IPS-15b (cell line): Measurements from ENCODE around the gene CPS1.

Experiments used
- H3K27me3 ChIP-seq: one replicate; pipeline ENCODE4 v1.6.1; 2013; ENCODE audit warnings: low read length; ENCODE audit not compliant: control insufficient read depth, insufficient read depth
- H3K36me3 ChIP-seq: one replicate; pipeline ENCODE4 v1.6.1; 2013; ENCODE audit warnings: low read length; ENCODE audit not compliant: control insufficient read depth, insufficient read depth
- H3K4me1 ChIP-seq: one replicate; pipeline ENCODE4 v1.6.1; 2013; ENCODE audit warnings: mild to moderate bottlenecking, low read length; ENCODE audit not compliant: control insufficient read depth, insufficient read depth
- H3K4me3 ChIP-seq: one replicate; pipeline ENCODE4 v1.5.1; 2013; ENCODE audit warnings: low read depth, low read length
- H3K9ac ChIP-seq: one replicate; pipeline ENCODE4 v1.6.1; 2013; ENCODE audit warnings: low read depth, mild to moderate bottlenecking, low read length
- H3K9me3 ChIP-seq: one replicate; pipeline ENCODE4 v1.6.1; 2013; ENCODE audit warnings: mild to moderate bottlenecking, low read length; ENCODE audit not compliant: control insufficient read depth, insufficient read depth

The CPS1 gene

GRCh38 chr2:210577263-210578071 is 21.1 kb downstream of the CPS1 start:
- Histone ChIP-seq H3K9me3 (no peaks in the 10 kb centered on the region), H3K27me3 (no peaks in the 10 kb centered on the region), H3K4me1 (no peaks in the 10 kb centered on the region), H3K36me3 (no peaks in the 10 kb centered on the region), H3K4me3 (no peak overlapping the region), H3K9ac (no peak overlapping the region)

- Histone ChIP-seq H3K9me3 (no peaks in the 10 kb centered on the region), H3K4me1 (no peaks in the 10 kb centered on the region), H3K9ac (no peak overlapping the region), H3K4me3 (no peak overlapping the region), H3K27me3 (no peaks in the 10 kb centered on the region), H3K36me3 (no peaks in the 10 kb centered on the region)
These were observed 28.4 kb downstream of the CPS1 start for GRCh38 chr2:210584834-210585233.

GRCh38 chr2:210586381-210586780 is 30.0 kb downstream of the CPS1 start:
- Histone ChIP-seq H3K4me3 (no peak overlapping the region), H3K9me3 (no peaks in the 10 kb centered on the region)

GRCh38 chr2:210591663-210592062 is 35.3 kb downstream of the CPS1 start:
- H3K27me3 ChIP-seq = no peaks in the 10 kb centered on the region
- no peak overlapping the region for H3K9ac ChIP-seq
- H3K4me1 ChIP-seq = no peaks in the 10 kb centered on the region
- no peaks in the 10 kb centered on the region for H3K9me3 ChIP-seq
- H3K36me3 ChIP-seq = no peaks in the 10 kb centered on the region
- H3K4me3 ChIP-seq = no peak overlapping the region

More at GRCh38 chr2:210586381-210586780, 30.0 kb downstream of the CPS1 start:
- H3K9ac ChIP-seq = no peak overlapping the region
- no peaks in the 10 kb centered on the region for H3K36me3 ChIP-seq
- no peaks in the 10 kb centered on the region for H3K27me3 ChIP-seq
- H3K4me1 ChIP-seq = no peaks in the 10 kb centered on the region

- Histone ChIP-seq H3K9ac (no peak overlapping the region), H3K36me3 (no peaks in the 10 kb centered on the region), H3K4me3 (no peak overlapping the region), H3K9me3 (no peaks in the 10 kb centered on the region), H3K27me3 (no peaks in the 10 kb centered on the region), H3K4me1 (no peaks in the 10 kb centered on the region)
These were observed 36.3 kb downstream of the CPS1 start for GRCh38 chr2:210592726-210593125.

DNA sequence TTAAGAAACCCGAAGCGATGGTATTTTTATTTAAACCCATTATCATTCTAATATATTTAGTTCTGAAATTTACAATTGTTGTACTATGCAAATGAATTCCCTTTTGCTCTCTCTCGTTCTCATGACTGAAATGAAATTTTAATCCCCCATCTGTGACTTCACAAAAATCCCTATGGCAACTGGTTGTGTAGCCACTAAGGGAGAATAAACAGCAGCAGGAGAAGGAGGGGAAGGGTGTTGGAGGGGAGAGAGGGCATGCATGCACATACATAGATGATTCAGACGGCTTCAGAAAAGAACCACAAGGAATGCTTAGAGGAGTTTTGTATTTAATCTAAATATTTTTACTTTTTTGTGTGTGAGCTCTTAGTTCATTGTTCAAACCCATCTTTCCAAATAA is 36.8 kb downstream of the CPS1 start:
- H3K27me3 ChIP-seq = no peaks in the 10 kb centered on the region
- H3K9me3 ChIP-seq = no peaks in the 10 kb centered on the region
- no peaks in the 10 kb centered on the region for H3K36me3 ChIP-seq
- no peak overlapping the region for H3K4me3 ChIP-seq
- no peak overlapping the region for H3K9ac ChIP-seq
- H3K4me1 ChIP-seq = no peaks in the 10 kb centered on the region

- no peaks in the 10 kb centered on the region for H3K36me3 ChIP-seq
- H3K9me3 ChIP-seq = no peaks in the 10 kb centered on the region
- no peaks in the 10 kb centered on the region for H3K27me3 ChIP-seq
- no peak overlapping the region for H3K4me3 ChIP-seq
- no peak overlapping the region for H3K9ac ChIP-seq
- no peaks in the 10 kb centered on the region for H3K4me1 ChIP-seq
These were observed 41.8 kb downstream of the CPS1 start for GRCh38 chr2:210598219-210598618.

GRCh38 chr2:210599476-210599875 is 43.1 kb downstream of the CPS1 start:
- H3K9me3 ChIP-seq = no peaks in the 10 kb centered on the region
- no peaks in the 10 kb centered on the region for H3K36me3 ChIP-seq
- no peaks in the 10 kb centered on the region for H3K4me1 ChIP-seq
- no peaks in the 10 kb centered on the region for H3K27me3 ChIP-seq
- H3K4me3 ChIP-seq = no peak overlapping the region
- no peak overlapping the region for H3K9ac ChIP-seq

DNA sequence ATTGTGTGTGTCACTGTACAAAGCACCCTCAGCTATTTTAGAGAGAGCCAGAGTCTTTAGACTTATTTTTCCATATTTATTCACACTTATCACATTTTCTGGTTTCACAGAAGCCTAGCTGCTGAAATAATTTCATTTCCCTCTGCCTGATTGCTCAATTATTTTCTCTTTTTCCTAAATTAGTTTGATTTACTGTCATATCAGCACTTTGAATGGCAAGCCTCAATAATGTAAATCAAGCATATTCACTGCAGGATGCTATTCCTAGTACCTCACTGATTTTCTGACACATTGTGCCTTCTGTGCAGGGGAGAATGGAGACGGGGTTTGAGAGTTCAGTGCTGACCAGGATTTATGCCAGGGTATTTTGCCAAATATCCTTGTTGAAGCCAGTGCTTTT is 48.3 kb downstream of the CPS1 start:
- no peaks in the 10 kb centered on the region for H3K36me3 ChIP-seq
- no peaks in the 10 kb centered on the region for H3K9me3 ChIP-seq
- no peak overlapping the region for H3K9ac ChIP-seq
- H3K27me3 ChIP-seq = no peaks in the 10 kb centered on the region
- H3K4me1 ChIP-seq = no peaks in the 10 kb centered on the region
- H3K4me3 ChIP-seq = no peak overlapping the region

DNA sequence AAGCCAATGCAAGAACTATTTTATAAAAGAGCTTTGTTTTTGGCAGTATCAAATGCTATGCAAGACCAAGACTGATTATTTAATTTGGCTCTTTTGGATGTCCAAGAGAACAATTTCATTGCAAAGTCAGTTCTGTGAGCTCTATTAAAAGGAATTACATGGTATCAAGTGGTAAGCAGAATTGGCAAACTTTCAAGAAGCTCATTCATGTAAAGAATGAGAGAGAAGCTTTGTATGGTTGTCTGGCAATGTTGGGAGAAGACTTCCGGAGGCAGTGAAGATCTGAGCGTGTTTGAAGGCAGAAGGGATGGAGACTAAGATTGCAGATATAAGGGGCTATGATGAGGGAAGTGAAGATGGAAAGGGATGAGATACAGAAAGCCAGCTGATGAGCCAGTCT is 49.6 kb downstream of the CPS1 start:
- no peaks in the 10 kb centered on the region for H3K27me3 ChIP-seq
- no peak overlapping the region for H3K4me3 ChIP-seq
- no peaks in the 10 kb centered on the region for H3K36me3 ChIP-seq
- H3K4me1 ChIP-seq = no peaks in the 10 kb centered on the region
- no peak overlapping the region for H3K9ac ChIP-seq
- H3K9me3 ChIP-seq = no peaks in the 10 kb centered on the region

- Histone ChIP-seq H3K4me1 (no peaks in the 10 kb centered on the region), H3K4me3 (no peak overlapping the region), H3K9ac (no peak overlapping the region), H3K36me3 (no peaks in the 10 kb centered on the region), H3K9me3 (no peaks in the 10 kb centered on the region), H3K27me3 (no peaks in the 10 kb centered on the region)
These were observed 55.1 kb downstream of the CPS1 start for GRCh38 chr2:210611466-210611865.

GRCh38 chr2:210616074-210616473 is 59.7 kb downstream of the CPS1 start:
- peaks cover 8% of the 10 kb centered on the region for H3K4me1 ChIP-seq
- H3K9ac ChIP-seq = no peak overlapping the region

More at GRCh38 chr2:210616074-210616473, 59.7 kb downstream of the CPS1 start:
- H3K4me3 ChIP-seq = no peak overlapping the region
- no peaks in the 10 kb centered on the region for H3K27me3 ChIP-seq
- no peaks in the 10 kb centered on the region for H3K9me3 ChIP-seq
- H3K36me3 ChIP-seq = no peaks in the 10 kb centered on the region
